BLaER1 (cell line): Measurements from ENCODE around the gene XRCC2.
"Not testable (repeated sequence)": the region's sequence is repeated elsewhere in the genome, so short reads cannot be mapped to it uniquely, and the experiment has no call there.

Source experiments
- H3K27ac ChIP-seq: shearing (Covaris generic); formaldehyde crosslinking; 2 replicates; pipeline ENCODE4 v1.8.1; 2022
- H3K27me3 ChIP-seq: shearing (Covaris generic); formaldehyde crosslinking; 2 replicates; pipeline ENCODE4 v1.8.1; 2022
- H3K36me3 ChIP-seq: shearing (Covaris generic); formaldehyde crosslinking; 2 replicates; pipeline ENCODE4 v1.8.1; 2022
- H3K4me1 ChIP-seq: shearing (Covaris generic); formaldehyde crosslinking; 2 replicates; pipeline ENCODE4 v1.8.1; 2022
- H3K4me2 ChIP-seq: shearing (Covaris generic); formaldehyde crosslinking; 2 replicates; pipeline ENCODE4 v1.8.1; 2022
- H3K4me3 ChIP-seq: shearing (Covaris generic); formaldehyde crosslinking; 2 replicates; pipeline ENCODE4 v1.8.1; 2022
- H3K9ac ChIP-seq: shearing (Covaris generic); formaldehyde crosslinking; 2 replicates; pipeline ENCODE4 v1.8.1; 2022
- H3K9me3 ChIP-seq: shearing (Covaris generic); formaldehyde crosslinking; 2 replicates; pipeline ENCODE4 v1.8.1; 2022
- H4K20me1 ChIP-seq: shearing (Covaris generic); formaldehyde crosslinking; 2 replicates; pipeline ENCODE4 v1.8.1; 2022
- Cebpa-rat ChIP-seq: shearing (Covaris generic); IDR thresholded peaks from 2 replicates; pipeline ENCODE4 v1.8.1; 2022

XRCC2 gene

GRCh38 chr7:152640829-152641228 is 35.1 kb downstream of the XRCC2 start:
- Histone ChIP-seq H3K4me1 (peaks cover 4% of the 10 kb centered on the region), H4K20me1 (no peaks in the 10 kb centered on the region), H3K4me2 (no peak overlapping the region), H3K4me3 (no peak overlapping the region), H3K9me3 (no peaks in the 10 kb centered on the region), H3K27ac (no peak overlapping the region), H3K9ac (no peak overlapping the region), H3K36me3 (peaks cover 23% of the 10 kb centered on the region), H3K27me3 (no peaks in the 10 kb centered on the region)
- TF ChIP-seq Cebpa-rat: no peak

GRCh38 chr7:152637920-152638580 is 37.9 kb downstream of the XRCC2 start:
- no peak overlapping the region for H3K9ac ChIP-seq
- no peak overlapping the region for H3K4me3 ChIP-seq
- no peaks in the 10 kb centered on the region for H3K27me3 ChIP-seq
- H3K9me3 ChIP-seq: no peaks in the 10 kb centered on the region
- no peaks in the 10 kb centered on the region; the same call in 1 of the 2 replicates for H3K4me1 ChIP-seq
- H3K27ac ChIP-seq: no peak overlapping the region
- no peak for TF ChIP-seq Cebpa-rat
- no peak overlapping the region for H3K4me2 ChIP-seq
- no peaks in the 10 kb centered on the region for H4K20me1 ChIP-seq
- H3K36me3 ChIP-seq: no peaks in the 10 kb centered on the region

GRCh38 chr7:152637161-152637560 is 38.8 kb downstream of the XRCC2 start:
- H3K4me2 ChIP-seq: no peak overlapping the region
- no peak overlapping the region for H3K9ac ChIP-seq
- no peaks in the 10 kb centered on the region; the same call in 1 of the 2 replicates for H3K4me1 ChIP-seq
- H3K9me3 ChIP-seq: no peaks in the 10 kb centered on the region
- TF ChIP-seq Cebpa-rat: no peak
- no peak overlapping the region for H3K4me3 ChIP-seq
- H3K36me3 ChIP-seq: no peaks in the 10 kb centered on the region
- no peaks in the 10 kb centered on the region for H4K20me1 ChIP-seq
- H3K27ac ChIP-seq: no peak overlapping the region
- no peaks in the 10 kb centered on the region for H3K27me3 ChIP-seq

GRCh38 chr7:152636441-152636840 is 39.5 kb downstream of the XRCC2 start:
- no peaks in the 10 kb centered on the region for H3K9me3 ChIP-seq
- H4K20me1 ChIP-seq: no peaks in the 10 kb centered on the region
- no peak for TF ChIP-seq Cebpa-rat
- H3K9ac ChIP-seq: no peak overlapping the region
- H3K27ac ChIP-seq: no peak overlapping the region
- H3K4me1 ChIP-seq: no peaks in the 10 kb centered on the region; the same call in 1 of the 2 replicates
- no peaks in the 10 kb centered on the region for H3K27me3 ChIP-seq
- no peak overlapping the region for H3K4me3 ChIP-seq
- no peak overlapping the region for H3K4me2 ChIP-seq
- no peaks in the 10 kb centered on the region for H3K36me3 ChIP-seq

- no peak overlapping the region for H3K4me3 ChIP-seq
- H3K4me1 ChIP-seq: no peaks in the 10 kb centered on the region; the same call in 1 of the 2 replicates
- H3K36me3 ChIP-seq: no peaks in the 10 kb centered on the region
- H3K4me2 ChIP-seq: peak overlapping the region; percentile 22
- H3K27me3 ChIP-seq: no peaks in the 10 kb centered on the region
- H4K20me1 ChIP-seq: no peaks in the 10 kb centered on the region
- no peak for TF ChIP-seq Cebpa-rat
- H3K9ac ChIP-seq: no peak overlapping the region
- no peak overlapping the region for H3K27ac ChIP-seq
- no peaks in the 10 kb centered on the region for H3K9me3 ChIP-seq
These were observed 42.4 kb downstream of the XRCC2 start for GRCh38 chr7:152633504-152633903.

- no peaks in the 10 kb centered on the region for H3K36me3 ChIP-seq
- no peak overlapping the region for H3K9ac ChIP-seq
- no peaks in the 10 kb centered on the region for H3K9me3 ChIP-seq
- peak overlapping the region; percentile 22 for H3K4me2 ChIP-seq
- H3K4me1 ChIP-seq: no peaks in the 10 kb centered on the region; the same call in 1 of the 2 replicates
- no peak for TF ChIP-seq Cebpa-rat
- H3K4me3 ChIP-seq: no peak overlapping the region
- H4K20me1 ChIP-seq: no peaks in the 10 kb centered on the region
- H3K27me3 ChIP-seq: no peaks in the 10 kb centered on the region
- H3K27ac ChIP-seq: no peak overlapping the region
These were observed 42.9 kb downstream of the XRCC2 start for GRCh38 chr7:152633072-152633471.

GRCh38 chr7:152628772-152629171 is 47.2 kb downstream of the XRCC2 start:
- not testable (repeated sequence) for H3K9me3 ChIP-seq, H3K4me1 ChIP-seq, H3K4me2 ChIP-seq, H3K36me3 ChIP-seq, H3K27ac ChIP-seq, H3K27me3 ChIP-seq, H4K20me1 ChIP-seq, H3K9ac ChIP-seq, H3K4me3 ChIP-seq

- no peaks in the 10 kb centered on the region for H4K20me1 ChIP-seq
- H3K27me3 ChIP-seq: no peaks in the 10 kb centered on the region
- no peaks in the 10 kb centered on the region for H3K9me3 ChIP-seq
- no peaks in the 10 kb centered on the region for H3K36me3 ChIP-seq
- H3K4me2 ChIP-seq: no peak overlapping the region
- no peaks in the 10 kb centered on the region for H3K4me1 ChIP-seq
- H3K4me3 ChIP-seq: no peak overlapping the region
- no peak overlapping the region for H3K9ac ChIP-seq
- no peak overlapping the region for H3K27ac ChIP-seq
- TF ChIP-seq Cebpa-rat: no peak
These were observed 51.7 kb downstream of the XRCC2 start for GRCh38 chr7:152624228-152624627.

GRCh38 chr7:152621426-152621825 is 54.5 kb downstream of the XRCC2 start:
- Histone ChIP-seq H3K4me2 (no peak overlapping the region), H3K4me3 (no peak overlapping the region), H3K9ac (no peak overlapping the region), H3K36me3 (no peaks in the 10 kb centered on the region), H3K9me3 (no peaks in the 10 kb centered on the region), H4K20me1 (no peaks in the 10 kb centered on the region), H3K4me1 (no peaks in the 10 kb centered on the region), H3K27ac (no peak overlapping the region), H3K27me3 (no peaks in the 10 kb centered on the region)
- no peak for TF ChIP-seq Cebpa-rat

- TF ChIP-seq Cebpa-rat: no peak
- Histone ChIP-seq H3K9ac (no peak overlapping the region), H4K20me1 (no peaks in the 10 kb centered on the region)
These were observed 56.8 kb downstream of the XRCC2 start for GRCh38 chr7:152619027-152619739.

More at GRCh38 chr7:152619027-152619739, 56.8 kb downstream of the XRCC2 start:
- no peaks in the 10 kb centered on the region for H3K36me3 ChIP-seq
- H3K4me3 ChIP-seq: no peak overlapping the region
- H3K4me2 ChIP-seq: no peak overlapping the region
- H3K27me3 ChIP-seq: no peaks in the 10 kb centered on the region
- H3K4me1 ChIP-seq: peaks cover 8% of the 10 kb centered on the region
- H3K27ac ChIP-seq: no peak overlapping the region
- H3K9me3 ChIP-seq: no peaks in the 10 kb centered on the region
